Fibroblast of lung (primary cell): Measurements from ENCODE around the gene RPS16.

Source experiments
- EZH2 ChIP-seq: IDR thresholded peaks from 2 replicates; pipeline ENCODE4 v1.5.1; 2012; ENCODE audit warnings: low read length, control low read depth, mild to moderate bottlenecking; ENCODE audit errors: missing control alignments
- TF ChIP-seq, protein P1 (sequence below), 2 donors: IDR thresholded peaks in 1 of 2; conservative IDR thresholded peaks in 1 of 2; 1 replicate in 1 of 2; 2 replicates in 1 of 2; pipeline ENCODE4 v1.5.1; 2011 to 2012; ENCODE audit warnings: low read length in 2 of 2, control low read depth in 1 of 2, inconsistent platforms in 1 of 2, low read depth in 1 of 2, mild to moderate bottlenecking in 1 of 2

DNA sequence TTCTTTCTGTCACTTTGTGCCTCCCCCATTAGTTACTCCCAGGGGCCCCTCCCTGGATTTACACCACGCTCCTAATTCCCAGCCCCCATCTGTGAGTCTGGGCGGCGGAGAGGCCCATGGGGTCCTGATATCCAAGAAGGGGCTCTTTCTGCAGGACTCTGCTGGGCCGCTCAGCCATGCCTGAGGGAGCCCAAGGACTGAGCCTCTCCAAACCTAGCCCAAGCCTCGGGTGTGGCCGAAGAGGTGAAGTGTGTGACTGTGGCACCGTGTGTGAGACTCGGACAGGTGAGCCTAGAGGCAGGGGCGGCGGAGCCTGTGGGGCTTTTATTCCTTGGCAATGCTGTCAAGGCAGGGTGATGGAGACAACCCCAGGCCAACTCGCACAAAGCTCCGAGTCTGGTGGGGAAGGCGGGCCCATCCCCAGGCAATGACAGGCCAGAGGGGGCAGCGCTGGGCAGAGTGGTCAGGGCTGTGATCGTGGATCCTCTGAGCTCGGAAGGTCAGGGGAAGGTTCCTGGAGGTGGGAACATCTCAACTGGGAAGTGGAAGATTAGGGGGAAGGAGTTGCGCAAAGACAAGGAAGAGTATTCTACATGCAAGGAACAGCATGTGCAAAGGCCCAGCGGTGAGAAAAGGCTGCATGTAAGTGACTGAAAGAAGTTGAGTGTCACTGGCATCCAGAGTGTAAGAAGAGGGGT, 21.7 kb downstream of the RPS16 start:
- TF ChIP-seq, protein P1, sequence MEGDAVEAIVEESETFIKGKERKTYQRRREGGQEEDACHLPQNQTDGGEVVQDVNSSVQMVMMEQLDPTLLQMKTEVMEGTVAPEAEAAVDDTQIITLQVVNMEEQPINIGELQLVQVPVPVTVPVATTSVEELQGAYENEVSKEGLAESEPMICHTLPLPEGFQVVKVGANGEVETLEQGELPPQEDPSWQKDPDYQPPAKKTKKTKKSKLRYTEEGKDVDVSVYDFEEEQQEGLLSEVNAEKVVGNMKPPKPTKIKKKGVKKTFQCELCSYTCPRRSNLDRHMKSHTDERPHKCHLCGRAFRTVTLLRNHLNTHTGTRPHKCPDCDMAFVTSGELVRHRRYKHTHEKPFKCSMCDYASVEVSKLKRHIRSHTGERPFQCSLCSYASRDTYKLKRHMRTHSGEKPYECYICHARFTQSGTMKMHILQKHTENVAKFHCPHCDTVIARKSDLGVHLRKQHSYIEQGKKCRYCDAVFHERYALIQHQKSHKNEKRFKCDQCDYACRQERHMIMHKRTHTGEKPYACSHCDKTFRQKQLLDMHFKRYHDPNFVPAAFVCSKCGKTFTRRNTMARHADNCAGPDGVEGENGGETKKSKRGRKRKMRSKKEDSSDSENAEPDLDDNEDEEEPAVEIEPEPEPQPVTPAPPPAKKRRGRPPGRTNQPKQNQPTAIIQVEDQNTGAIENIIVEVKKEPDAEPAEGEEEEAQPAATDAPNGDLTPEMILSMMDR (conservative IDR thresholded peaks at IDR 0.05 in 1 of 2, IDR thresholded peaks at IDR 0.05 in 1 of 2; ENCODE audit: low read depth in 1 of 2, low read length in 2 of 2) = peak; percentile 17 to 20
- no peak for TF ChIP-seq EZH2
